Measurements from ENCODE around the gene PCDH15.
"Not testable (repeated sequence)": the region's sequence is repeated elsewhere in the genome, so short reads cannot be mapped to it uniquely, and the experiment has no call there.

Gene PCDH15

GRCh38 chr10:53980210-53980609 lies 820.8 kb downstream of the PCDH15 start:
- no peak for DNase-seq (ENCODE audit: low read depth in 3 of 3)

DNA sequence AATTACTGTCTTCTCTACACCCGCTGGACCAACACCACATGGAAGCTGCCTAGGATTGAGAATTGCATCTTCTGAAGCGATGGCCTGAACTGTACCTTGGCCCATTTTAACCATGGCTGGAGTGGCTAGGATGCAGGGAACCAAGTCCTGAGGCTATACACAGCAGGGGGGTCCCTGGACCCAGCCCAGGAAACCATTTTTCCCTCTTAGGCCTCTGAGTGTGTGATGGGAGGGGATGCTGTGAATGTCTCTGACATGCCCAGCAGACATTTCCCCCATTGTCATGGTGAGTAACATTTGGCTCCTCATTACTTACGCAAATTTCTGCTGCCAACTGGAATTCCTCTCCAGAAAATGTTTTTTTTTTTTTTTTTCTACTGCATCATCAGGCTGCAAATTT lies 822.7 kb downstream of the PCDH15 start:
- DNase-seq (ENCODE audit: low read depth in 3 of 3), result no peak

DNA sequence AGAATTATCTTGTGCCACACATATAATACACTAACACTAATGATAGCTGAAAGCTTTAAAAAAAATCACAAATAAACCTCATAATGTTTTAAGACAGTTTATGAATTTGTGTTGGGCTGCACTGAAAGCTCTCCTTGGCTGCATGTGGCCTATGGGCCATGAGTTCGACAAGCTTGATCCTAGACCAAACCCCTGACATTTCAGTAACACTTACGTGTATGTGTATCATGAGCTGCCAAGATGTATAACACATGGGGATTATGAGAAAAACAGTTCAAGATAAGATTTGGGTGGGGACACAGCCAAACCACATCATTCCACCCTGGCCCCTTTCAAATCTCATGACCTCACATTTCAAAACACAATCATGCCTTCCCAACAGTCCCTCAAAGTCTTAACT lies 823.8 kb downstream of the PCDH15 start:
- no peak for DNase-seq (ENCODE audit: low read depth in 3 of 3)

GRCh38 chr10:53957401-53957800 lies 843.6 kb downstream of the PCDH15 start:
- DNase-seq (ENCODE audit: low read depth in 3 of 3), result no peak

DNA sequence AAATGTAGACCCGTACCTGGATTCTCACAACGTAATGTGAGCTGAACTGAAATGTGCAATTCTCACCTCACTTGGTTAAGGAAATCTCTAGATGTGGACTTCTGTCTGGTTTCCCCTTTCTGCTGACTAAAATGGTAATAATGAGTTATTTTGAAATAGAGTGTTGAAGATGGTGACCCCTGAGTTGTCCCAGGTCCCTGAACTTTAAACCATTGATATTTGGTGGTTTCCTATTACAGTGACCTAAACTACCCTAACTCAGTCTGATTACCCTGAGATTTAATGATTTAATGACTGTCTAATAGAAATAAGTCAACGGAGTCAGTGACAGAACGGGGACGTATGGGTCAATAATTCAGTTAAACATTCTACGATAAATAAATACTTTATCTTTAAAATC lies 845.9 kb downstream of the PCDH15 start:
- no peak for DNase-seq (ENCODE audit: low read depth in 3 of 3)

GRCh38 chr10:53952698-53953630 lies 848.1 kb downstream of the PCDH15 start:
- no peak for DNase-seq (ENCODE audit: low read depth in 3 of 3)

DNA sequence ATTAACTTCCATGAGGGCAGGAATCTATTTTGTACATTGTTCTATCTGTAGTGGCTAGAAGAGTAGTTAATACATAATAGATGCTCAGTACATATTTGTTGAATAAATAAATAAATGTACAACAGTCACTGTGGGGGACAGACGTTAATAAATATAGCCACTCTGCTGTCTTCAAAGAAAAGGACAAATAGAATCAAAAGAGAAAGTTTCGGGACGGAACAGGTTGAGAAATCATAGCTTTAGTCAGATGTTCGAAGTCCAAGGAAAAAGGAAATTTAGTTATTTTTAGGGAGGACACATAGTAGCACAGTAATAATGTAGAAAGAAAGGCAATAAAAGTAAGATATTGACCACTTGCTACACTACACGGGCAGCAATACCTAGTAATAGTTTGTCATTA lies 861.4 kb downstream of the PCDH15 start:
- DNase-seq (ENCODE audit: low read depth in 3 of 3), result no peak

- no peak for DNase-seq (ENCODE audit: low read depth in 3 of 3)
Observed at GRCh38 chr10:53930648-53931047, 870.4 kb downstream of the PCDH15 start.

DNA sequence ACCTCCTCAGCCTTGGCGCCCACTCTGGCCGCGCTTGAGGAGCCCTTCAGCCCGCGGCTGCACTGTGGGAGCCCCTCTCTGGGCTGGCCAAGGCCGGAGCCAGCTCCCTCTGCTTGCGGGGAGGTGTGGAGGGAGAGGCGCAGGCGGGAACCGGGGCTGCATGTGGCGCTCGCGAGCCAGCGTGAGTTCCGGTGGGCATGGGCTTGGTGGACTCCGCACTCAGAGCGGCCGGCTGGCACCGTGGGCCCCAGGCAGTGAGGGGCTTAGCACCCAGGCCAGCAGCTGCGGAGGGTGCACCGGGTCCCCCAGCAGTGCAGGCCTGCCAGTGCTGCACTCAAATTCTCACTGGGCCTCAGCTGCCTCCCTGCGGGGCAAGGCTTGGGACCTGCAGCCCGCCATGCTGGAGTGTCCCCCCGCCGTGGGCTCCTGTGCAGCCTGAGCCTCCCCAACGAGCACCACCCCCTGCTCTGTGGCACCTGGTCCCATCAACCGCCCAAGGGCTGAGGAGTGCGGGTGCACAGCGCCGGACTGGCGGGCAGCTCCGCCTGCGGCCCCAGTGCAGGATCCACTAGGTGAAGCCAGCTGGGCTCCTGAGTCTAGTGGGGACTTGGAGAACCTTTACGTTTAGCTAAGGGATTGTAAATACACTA lies 876.9 kb downstream of the PCDH15 start:
- not testable (repeated sequence) for DNase-seq (ENCODE audit: low read depth in 3 of 3)

DNA sequence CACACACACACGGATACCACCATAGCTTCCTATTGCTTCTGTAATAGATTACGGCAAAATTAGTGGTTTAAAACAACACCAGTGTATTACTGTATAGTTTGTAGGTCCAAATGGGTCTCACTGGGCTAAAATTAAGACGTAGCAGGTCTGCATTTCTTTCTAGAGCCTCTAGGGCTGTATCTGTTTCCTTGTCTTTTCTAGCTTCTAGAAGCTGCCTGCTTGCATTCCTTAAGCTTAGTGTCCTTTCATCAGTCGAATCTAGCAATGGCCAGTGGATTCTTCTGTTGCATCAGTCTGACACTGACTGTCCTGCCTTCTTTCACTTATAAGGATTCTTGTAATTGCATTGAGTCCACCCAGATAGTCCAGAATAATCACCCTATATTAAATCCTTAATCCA lies 882.3 kb downstream of the PCDH15 start:
- no peak for DNase-seq (ENCODE audit: low read depth in 3 of 3)

DNA sequence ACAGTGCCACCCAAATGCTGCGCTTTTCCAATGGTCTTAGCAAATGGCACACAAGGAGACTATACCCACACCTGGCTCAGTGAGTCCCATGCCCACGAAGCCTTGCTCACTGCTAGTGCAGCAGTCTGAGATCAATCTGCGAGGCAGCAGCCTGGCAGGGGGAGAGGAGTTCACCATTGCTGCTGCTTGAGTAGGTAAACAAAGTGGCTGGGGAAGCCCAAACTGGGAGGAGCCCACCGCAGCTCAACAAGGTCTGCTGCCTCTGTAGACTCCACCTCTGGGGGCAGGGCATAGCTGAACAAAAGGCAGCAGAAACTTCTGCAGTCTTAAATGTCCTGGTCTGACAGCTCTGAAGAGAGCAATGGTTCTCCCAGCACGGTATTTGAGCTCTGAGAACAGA lies 891.2 kb downstream of the PCDH15 start:
- DNase-seq (ENCODE audit: low read depth in 3 of 3), result no peak

GRCh38 chr10:53904506-53905241 lies 896.4 kb downstream of the PCDH15 start:
- DNase-seq (ENCODE audit: low read depth in 3 of 3), result no peak

- DNase-seq (ENCODE audit: low read depth in 3 of 3), result no peak
Observed at GRCh38 chr10:53903756-53904155, 897.3 kb downstream of the PCDH15 start.

DNA sequence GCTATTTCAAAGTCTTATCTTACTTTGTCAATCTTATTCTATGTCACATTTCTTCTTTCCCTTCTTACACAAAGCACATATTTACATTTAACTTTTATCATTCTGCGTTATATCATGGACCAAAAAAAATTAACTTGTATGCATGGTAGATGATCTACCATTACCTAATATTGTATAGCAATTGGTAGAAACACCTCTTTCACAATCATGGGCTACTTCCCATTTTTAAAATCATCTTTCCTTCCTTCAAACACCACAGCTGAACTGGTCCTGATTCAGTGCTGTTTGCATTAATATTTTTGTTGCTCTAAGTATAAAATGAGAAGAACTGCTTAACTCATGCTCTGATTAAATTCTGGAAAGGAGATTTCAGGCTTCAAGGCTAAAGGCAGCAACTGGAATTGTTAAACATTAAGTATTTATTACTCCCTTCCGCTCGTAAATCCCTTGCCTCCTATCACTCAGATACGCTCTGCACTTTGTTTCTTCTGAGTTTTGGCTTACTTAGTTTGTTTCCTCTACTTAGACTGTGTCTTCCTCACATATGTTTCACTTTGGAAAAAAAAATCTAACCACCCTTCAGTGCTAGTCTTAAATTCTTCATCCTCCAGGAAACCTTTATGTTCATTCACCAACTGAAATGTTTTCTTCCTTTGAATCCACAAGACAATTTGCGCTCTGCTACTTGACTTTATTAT lies 901.4 kb downstream of the PCDH15 start:
- no peak for DNase-seq (ENCODE audit: low read depth in 3 of 3)

GRCh38 chr10:53898532-53898931 lies 902.5 kb downstream of the PCDH15 start:
- DNase-seq (ENCODE audit: low read depth in 3 of 3), result no peak

GRCh38 chr10:53894145-53894544 lies 906.9 kb downstream of the PCDH15 start:
- no peak for DNase-seq (ENCODE audit: low read depth in 3 of 3)

GRCh38 chr10:53893061-53893460 lies 908.0 kb downstream of the PCDH15 start:
- DNase-seq (ENCODE audit: low read depth in 3 of 3), result no peak

DNA sequence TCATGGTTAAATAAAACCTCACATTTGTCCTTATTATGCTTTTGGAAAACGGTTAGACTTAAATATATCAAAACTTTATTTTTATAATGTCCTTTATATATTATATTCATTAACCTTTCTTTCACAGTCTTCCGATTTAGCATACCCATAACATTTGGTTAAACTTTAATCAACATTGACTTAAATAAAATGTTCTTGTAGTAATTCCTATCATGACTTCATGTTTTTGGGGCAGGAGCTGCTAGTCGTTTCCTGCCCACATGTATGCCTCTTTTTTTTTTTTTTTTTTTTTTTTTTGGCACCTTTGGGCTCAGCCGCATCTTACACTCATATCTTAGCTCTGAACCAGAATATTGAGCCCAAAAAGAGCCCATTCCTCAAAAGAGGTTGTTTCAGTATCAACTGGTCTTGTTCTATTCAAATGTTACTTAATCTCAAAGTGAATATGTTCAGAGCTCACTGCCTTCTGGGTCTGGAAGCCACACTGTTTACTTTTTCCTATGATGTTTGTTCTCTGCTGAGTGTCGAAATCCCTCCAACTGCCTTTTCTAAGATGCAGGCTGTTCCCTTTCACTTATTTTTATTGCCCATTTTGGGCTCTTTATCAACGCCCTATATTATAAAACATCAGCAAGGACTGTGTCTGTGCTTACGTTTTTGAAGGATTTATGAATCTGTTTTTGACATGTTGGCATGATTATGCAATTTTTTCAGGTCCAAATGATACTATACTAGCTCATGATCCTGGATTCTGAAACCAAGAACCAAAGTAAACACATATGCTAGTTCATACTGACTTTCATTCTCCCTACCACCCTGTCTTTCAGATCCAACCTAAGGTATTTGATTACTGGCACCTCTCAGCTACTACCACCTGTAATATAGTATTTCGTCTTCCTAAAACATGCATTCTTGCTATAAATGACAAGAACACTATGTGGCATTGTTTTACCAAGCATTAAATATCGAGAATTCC lies 914.4 kb downstream of the PCDH15 start:
- no peak for DNase-seq (ENCODE audit: low read depth in 3 of 3)

DNA sequence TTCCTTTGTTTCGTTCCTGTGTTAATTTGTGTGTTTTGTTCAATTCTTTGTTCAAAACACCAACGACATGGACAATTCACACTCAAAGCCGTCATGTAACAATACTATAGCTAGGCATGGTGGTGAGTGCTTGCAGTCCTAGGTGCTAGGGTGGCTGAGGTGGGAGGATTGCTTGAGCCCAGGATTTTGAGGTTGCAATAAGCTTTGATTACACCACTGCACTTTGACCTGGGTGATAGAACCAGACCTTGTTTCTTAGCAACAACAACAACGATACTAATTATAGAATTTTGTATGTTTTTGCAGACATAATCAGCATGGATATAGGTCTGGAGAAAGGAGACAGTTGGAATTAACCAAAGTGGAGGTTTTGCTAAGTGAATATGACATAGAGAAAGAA lies 936.2 kb downstream of the PCDH15 start:
- no peak for DNase-seq (ENCODE audit: low read depth in 3 of 3)

DNA sequence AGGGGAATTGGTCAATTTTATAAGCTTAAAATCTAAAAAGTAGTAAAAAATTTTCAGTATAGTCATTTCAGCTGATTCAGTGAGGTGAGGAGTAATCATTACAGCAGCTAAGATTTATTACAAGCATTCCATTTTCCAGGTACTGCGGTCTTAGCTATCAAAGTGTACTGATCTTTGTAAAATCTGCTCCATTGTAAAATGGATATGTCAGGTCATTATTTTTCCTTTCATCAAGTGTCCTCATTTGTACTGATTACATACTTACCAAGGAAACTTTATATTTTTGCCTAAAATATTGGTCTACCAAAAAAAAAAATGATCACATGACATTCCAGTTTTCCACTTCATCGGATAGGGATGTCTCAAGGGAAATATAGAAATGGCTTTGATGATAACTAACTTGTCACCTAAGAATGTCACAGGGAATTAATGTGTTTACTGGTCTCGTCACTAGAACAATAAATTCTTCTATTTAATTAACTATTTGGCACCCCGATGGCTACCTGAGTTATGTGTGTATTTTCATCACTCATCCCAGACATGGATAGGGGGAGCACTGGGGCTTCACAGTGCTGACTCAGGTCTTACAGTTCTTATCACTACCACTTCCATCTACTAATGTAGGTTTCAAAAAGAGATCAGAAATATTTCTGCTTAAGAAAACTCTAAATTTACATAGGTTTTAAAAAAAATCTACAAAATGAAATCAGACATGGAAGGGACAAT lies 948.4 kb downstream of the PCDH15 start:
- no peak for DNase-seq (ENCODE audit: low read depth in 3 of 3)
